PC-9 (cell line): ENCODE data around the gene STAT5B.

Source experiments
- EZH2 ChIP-seq: fragments of 200-600 bp; sonication (generic); IDR thresholded peaks from 2 replicates; pipeline ENCODE4 v1.8.0; 2017; ENCODE audit warnings: antibody characterized with exemption, low read depth
- TF ChIP-seq, protein P1 (sequence below): fragments of 200-600 bp; sonication (generic); conservative IDR thresholded peaks from 2 replicates; pipeline ENCODE4 v1.6.1; 2017; ENCODE audit warnings: mixed run types, antibody characterized with exemption, mild to moderate bottlenecking, moderate library complexity

DNA sequence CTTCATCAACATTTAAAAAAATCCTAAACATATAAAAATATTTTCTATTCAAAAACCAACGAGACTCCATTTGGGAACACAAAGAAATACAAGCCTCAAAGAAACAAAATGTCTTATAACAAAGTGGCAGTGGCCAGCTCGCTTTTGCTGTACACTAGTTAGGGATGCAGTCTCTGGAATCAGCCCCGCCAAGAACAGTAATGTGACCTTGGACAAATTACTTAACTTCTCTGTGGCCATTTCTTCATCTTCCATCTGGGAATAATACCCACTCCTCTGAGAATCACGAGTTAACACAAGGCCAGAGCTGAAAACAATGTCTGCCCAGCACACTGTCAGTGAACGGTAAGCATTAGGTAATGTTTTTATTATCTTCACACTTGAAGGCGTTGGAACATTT is 5.6 kb downstream of the STAT5B start:
- TF ChIP-seq, protein P1, sequence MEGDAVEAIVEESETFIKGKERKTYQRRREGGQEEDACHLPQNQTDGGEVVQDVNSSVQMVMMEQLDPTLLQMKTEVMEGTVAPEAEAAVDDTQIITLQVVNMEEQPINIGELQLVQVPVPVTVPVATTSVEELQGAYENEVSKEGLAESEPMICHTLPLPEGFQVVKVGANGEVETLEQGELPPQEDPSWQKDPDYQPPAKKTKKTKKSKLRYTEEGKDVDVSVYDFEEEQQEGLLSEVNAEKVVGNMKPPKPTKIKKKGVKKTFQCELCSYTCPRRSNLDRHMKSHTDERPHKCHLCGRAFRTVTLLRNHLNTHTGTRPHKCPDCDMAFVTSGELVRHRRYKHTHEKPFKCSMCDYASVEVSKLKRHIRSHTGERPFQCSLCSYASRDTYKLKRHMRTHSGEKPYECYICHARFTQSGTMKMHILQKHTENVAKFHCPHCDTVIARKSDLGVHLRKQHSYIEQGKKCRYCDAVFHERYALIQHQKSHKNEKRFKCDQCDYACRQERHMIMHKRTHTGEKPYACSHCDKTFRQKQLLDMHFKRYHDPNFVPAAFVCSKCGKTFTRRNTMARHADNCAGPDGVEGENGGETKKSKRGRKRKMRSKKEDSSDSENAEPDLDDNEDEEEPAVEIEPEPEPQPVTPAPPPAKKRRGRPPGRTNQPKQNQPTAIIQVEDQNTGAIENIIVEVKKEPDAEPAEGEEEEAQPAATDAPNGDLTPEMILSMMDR: no peak
- TF ChIP-seq EZH2: no peak
